ENCODE data around the gene SAE1. TPM values are rescaled to one million over a fixed set of nuclear protein-coding genes. Genes with fewer than 3 reads are reported as not detected.
"Not testable (repeated sequence)": the region's sequence is repeated elsewhere in the genome, so short reads cannot be mapped to it uniquely, and the experiment has no call there.

The SAE1 gene
- 96.8 and 131 TPM in 2 replicates for total RNA-seq

DNA sequence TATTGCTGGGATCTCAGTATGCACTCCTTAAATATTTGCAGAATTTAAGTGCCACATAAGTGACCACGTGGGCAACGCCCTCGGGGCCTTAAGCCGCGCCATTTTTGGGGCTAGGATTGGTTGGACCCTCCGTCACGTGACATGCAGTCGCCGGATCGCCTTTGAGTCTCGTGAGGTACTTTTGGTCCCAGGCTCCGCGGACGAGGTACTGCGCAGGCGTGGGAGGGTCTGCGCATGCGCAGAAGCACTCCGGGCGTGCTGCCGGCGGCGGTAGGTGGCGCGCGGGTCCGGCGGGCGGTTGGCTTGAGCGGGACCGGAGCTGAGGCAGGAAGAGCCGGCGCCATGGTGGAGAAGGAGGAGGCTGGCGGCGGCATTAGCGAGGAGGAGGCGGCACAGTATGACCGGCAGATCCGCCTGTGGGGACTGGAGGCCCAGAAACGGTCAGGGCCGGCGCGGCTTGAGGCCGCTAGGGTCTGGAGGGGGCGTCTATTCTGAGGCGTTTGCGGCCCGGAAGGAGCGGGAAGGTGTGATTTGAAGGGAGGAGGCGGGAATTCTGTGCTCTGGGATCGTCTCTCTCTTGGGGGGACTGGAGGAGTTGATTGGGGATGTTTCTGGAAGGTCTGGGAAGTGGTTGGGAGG, at the start of gene SAE1:
SAE1 (plus strand) TSS at position 247 of the 639 bp plus-strand sequence; CDS start at position 343, 96 bp downstream.
- DNase-seq (ENCODE audit: low read depth in 2 of 2) = peak; percentile 99

DNA sequence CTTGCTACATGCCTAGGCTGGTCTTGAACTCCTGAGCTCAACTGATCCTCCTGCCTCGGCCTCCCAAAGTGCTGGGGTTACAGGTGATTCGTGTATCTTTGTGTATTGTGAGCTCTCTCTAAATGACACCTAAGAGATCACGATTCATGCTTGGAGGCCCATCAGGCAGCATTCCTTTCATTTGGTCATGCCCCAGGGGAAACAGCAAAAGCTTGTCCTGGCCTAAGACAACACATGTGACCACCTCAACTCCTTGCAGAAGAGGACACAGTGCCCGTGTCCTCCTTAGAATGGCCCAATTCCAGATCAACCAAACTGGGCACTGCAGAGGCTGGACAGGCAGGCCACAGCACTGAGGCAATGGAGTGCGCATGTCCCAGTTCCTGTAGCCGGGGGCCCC, 49.5 kb upstream of the SAE1 start:
- no peak for DNase-seq (ENCODE audit: low read depth in 2 of 2)

DNA sequence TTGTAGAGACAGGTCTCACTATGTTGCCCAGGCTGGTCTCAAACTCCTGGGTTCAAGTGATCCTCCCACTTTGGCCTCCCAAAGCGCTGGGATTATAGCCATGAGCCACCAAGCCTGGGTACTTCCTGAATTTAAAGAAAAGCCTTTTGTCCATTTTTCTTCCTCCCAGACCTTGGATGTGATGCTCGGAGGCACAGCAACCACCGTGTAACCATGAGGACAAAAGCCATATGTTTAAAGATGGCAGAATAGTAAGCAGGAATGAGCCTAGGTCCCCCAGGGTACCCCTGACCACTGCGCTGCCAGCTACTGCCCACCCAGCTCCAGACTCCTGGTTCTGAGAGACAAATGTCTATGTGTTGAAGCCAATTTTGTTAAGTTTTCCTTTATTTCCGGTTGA, 48.1 kb upstream of the SAE1 start:
- no peak for DNase-seq (ENCODE audit: low read depth in 2 of 2)

DNA sequence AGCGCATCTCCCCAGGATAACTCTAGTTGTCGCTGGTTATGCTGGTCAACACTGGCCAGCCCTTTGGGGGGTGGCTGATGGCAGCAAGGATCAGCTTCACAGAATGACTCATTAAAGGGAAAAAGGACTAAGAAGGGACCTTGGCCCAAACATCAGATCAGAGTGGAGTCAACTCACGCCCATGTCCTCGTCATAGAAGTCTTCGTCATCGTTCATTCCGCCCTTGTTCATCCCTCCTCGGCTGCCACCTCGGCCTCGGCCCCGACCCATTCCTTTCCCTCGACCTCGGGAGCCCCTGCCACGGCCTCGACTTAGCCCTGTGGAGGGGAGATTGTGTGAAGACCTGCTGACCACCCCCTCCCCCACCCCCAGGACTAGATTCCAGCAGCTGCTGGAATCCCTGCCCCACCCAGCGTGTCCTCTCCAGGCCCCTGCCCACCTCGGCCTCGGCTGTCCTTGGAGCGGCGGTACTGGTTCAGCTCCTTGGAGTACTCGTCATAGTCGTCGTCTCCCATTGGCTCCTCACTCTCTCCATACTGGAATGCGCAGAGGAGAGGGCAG, 45.7 kb upstream of the SAE1 start:
- no peak for DNase-seq (ENCODE audit: low read depth in 2 of 2)

DNA sequence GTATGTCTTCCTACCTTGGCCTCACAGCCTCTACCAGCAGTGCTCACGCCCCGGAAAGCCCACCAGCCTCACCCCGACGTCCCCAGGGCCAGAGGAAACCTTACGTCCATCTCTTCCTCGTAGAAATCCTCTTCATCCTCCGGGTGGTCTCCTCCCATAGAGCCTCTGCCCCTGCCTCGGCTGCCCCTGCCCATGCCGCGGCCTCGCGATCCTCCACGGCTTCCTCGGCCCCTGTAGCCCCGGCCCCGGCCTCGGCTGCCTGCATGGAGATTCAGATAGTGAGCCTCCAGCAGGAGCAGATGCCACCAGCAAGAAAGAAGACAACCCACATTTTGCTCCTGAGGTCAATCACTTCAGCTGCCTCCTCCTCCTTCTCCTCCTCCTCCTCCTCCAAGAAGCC, 44.4 kb upstream of the SAE1 start:
- DNase-seq (ENCODE audit: low read depth in 2 of 2) = no peak

DNA sequence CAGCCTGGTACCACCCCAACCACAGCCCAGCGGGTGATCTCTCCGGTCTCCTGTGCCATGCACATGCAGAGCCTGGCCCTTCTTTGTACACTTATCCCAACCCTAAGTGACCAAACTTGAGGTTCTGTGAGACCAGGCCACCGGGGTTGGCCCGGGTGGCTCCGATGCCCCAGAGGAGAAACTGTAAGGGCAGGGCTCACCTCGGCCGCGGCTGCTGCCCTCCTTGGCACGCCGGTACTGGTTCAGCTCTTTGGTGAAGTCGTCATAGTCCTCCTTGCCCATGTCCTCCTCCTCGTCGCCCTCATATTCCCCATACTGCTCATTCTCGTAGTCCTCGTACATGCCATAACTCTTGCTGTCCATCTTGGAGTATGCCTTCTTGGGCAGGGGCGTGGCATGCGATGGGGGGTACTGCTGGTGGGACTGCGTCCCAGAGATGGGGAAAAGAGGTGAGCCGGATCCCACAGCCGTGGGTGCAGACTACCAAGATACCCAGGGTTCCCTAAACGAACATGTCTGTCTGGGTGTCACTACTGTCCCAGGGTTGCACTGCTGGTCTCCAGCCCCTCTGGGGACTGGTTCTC, 40.8 kb upstream of the SAE1 start:
- DNase-seq (ENCODE audit: low read depth in 2 of 2) = no peak

DNA sequence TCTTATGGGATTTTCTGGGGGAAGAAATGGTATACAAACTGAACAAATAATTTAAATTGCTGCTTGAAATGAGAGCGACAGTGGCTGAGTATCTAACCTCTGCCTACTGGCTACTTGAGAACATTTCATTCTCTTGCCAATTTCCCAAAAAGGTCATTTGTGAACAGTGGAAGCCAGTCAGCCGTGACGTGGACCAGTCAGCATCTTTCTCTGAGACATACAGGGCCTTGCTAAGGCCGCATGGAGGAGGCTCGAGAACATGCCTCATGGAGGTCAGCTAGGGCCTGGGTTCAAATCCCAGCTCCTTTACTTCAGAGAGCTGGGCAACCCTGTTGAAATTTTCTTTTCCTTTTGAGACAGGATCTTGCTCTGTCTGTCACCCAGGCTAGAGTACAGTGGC, 37.4 kb upstream of the SAE1 start:
- DNase-seq (ENCODE audit: low read depth in 2 of 2) = no peak

DNA sequence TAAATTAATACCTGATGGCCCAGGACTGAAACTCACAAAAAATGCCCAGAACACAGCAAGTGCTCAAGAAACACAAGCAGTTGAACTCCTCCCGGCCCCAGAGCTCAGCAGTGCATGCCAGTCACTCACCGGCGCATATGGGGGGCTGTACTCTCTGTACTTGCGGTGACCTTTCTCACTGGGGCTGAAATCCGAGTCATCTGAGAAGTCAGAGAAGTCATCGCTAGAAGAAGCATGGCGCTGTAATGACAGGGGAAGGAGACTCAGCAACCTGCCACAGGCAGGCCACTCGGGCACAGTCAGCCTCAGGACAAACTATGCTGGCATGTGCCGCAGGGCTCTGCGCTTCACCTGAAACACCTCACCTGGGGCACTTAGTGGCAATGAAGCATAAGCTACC, 36.8 kb upstream of the SAE1 start:
- DNase-seq (ENCODE audit: low read depth in 2 of 2) = no peak

DNA sequence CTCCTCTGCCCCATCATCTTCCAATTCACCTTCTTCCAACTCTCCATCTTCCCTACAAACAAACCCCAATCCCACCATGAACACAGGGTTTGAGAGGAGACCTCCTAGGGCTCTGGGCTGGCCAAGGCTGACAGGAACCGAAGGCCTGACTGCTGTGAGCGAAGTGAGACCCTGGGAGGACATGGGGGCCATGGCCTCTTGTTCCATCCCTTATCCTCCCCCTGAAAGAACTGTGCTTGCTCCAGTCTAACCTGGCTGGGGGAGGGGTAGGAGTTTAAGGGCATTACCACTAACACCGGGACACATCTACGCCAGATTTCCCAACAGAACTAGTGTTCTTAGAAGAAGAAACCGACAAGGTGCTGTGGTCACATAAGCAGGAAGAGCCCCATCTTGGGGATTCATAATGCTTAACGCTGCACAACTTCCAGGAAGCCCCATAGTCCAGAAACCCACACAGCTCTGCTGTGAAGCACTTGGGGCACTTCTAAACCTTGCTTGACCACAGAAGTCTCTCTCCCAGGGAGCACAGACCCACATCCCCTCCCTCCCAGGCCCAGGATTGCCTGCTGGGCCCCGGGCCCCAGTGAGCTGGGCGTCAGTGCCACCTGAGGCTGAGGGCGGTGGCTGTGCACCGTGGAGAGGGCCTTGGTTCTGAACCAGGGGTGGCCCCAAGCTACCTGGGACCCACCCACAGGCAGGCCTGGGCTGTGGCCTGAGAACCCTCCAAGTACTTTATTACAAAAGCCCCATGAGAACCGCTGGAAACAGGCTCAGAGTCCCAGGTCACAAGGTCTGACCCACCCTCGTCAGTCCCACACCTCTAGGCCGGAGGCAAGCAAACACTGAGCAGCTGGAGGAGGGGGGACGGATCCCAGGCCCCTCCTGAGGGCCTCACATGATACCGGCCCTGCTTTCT, 35.8 kb upstream of the SAE1 start:
- no peak for DNase-seq (ENCODE audit: low read depth in 2 of 2)

DNA sequence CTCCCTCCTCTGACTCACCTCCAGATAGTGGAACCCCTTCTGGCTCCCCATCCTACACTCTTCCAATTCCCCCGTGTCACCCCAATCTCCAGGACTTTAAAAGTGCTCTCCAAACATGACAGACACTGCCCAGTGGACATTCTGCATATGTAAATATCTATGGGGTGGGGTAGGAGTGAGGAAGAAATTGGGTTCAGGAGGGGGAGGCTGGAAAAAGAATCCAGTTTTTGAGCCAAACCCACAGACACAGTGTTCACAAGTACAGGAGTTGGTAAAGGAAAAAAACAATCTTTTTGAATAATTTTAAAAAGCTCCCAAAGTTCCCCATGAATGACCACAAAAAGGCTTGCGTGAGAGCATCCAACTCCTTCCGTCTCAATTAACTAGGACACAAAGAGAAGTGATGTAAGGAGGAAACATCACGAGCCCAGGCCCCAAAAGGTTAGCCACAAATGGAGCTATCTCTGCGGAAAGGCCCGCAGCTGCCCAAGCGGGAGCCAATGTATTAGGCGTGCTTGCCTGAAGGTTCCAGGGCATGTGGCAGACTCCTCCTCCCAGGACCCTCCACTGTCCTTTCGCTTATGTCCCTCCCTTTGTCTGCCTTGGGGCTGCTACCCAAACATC, 35.0 kb upstream of the SAE1 start:
- DNase-seq (ENCODE audit: low read depth in 2 of 2) = no peak

DNA sequence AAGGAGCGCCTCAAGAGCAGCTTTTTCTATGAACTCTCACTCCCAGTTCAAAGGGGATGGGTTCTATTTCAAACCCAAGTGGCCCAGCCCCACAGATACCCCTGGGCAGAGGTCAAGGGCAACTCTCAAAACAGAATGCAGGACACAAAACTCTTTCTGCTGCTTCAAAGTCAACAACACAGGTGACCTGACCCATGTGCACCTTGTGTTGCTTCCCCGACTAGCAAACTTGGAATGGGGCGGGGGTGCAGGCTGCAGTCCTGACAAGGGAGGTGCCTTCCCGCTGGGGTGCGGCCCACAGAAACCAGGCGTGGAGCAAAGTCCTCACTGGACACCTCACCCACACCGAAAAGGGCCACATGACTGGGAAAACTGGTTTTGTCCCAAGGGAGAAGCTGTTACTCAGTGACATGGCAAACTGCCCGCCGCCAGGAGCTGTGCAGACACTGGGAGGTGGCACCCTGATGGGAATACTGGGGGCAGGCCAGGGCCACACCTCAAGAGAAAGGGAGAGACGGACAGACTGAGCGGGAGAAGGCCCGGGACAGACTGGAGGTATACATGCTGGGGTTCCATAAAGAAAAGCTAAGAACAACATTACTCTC, 34.4 kb upstream of the SAE1 start:
- DNase-seq (ENCODE audit: low read depth in 2 of 2) = no peak

DNA sequence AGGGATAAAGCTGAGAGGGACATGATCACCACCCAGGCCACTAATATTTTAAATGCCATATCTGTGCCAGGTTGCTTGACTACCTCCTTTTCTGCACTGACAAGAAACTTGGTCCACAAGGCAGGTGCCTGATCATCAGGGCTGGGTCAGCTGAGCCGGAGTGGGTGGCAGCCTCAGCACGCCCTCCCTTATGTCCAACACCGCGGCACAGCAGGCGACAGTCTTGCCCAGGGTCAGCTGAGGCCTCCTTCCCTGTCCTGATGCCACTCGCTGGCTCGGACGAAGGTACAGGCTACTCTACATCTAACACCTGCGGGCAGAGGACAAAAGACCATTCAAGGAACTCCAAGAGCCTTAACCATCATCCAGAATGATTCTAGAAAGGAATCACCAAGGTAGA, 33.9 kb upstream of the SAE1 start:
- DNase-seq (ENCODE audit: low read depth in 2 of 2) = no peak

DNA sequence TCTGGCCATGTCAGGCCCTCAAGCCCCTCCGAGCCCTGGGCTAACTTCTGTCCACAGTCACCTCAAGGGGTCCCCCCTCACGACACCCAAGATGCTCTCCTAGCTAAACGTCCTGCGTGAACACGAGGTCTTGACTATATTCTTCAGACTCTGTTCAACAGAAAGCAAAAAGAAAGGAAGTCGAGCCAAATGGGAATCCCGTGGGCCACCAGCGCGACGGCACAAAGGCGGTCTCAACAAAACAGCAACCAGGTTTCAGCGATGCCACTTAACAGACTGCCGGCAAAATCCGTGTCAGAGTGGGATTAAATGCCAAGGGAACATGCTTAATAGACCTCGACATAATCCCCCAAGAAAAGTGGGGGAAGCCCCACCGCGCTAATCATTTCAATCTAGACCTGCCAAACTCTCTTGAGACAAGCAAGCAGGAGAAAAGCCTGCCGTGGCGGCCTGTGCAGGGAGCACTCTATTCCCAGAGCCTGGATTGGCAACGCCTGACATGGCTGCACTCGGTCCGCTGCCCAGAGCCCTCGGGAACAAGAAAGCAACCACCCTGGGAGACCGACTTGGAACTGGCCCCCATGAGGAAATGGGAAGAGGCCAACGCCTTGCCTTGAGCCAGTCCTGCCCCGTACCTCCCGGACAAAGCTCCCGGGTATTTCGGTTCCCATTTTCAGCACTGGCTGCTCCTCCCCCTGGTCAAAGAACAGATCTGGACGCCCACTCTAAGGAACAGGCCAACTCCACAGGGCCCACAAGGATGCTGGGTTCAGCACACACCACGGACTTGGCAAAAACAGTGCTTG, 33.0 kb upstream of the SAE1 start:
- no peak for DNase-seq (ENCODE audit: low read depth in 2 of 2)

DNA sequence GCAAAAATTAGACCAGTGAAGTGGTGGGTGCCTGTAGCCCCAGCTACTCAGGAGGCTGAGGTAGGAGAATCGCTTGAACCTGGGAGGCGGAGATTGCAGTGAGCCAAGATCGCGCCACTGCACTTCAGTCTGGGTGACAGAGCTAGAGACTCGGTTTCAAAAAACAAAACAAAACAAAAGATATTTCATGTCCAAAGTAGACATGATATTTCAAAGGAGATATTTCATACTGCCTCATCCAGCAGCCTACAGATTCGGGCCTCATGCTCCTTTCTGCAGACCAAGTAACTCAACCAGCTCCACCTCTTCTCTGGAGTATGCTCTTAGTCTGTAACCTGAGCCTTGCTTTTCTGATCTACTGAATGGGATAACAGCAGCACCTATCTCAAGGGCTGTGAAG, 32.0 kb upstream of the SAE1 start:
- DNase-seq (ENCODE audit: low read depth in 2 of 2) = no peak

DNA sequence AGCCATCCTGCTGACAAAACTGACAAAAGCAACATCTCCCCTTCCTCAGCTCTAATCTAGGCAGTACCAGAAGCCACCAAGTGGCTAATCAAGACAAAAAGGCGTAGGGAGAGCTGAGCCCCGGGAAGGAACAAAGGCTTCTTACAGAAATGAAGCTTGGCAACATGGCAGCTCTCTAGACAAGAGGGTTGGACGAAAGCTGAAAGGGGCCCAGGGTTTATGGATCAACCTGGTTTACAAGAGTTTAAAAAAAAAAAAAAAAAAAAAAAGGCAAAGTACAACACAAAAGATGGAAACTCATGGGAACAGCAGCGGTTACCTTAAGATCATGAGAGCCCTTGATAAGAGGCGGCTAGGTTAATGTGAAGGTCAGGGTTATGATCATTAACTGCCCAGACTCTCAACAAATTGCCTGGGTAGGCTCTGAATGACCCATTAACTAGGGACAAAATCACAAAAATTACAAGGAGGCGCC, 31.0 kb upstream of the SAE1 start:
- DNase-seq (ENCODE audit: low read depth in 2 of 2) = no peak

DNA sequence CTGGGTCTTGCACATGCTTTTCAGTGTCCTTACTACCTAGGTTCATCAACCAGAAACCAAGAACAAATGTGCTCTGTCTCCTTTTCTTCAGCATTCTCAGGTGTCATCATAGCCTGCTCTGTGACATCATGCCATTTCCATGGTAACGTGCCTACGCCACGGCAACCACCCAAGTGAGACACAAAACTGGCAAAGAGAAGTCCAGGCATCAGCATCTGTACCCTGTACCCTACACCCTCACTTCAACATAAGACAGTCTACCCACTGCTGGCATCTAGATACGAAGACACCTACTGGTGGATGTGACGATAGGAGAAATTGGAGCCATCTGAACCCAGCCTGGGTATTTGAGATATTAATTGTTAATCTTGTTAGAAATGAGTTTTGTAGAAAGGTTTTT, 30.3 kb upstream of the SAE1 start:
- no peak for DNase-seq (ENCODE audit: low read depth in 2 of 2)

DNA sequence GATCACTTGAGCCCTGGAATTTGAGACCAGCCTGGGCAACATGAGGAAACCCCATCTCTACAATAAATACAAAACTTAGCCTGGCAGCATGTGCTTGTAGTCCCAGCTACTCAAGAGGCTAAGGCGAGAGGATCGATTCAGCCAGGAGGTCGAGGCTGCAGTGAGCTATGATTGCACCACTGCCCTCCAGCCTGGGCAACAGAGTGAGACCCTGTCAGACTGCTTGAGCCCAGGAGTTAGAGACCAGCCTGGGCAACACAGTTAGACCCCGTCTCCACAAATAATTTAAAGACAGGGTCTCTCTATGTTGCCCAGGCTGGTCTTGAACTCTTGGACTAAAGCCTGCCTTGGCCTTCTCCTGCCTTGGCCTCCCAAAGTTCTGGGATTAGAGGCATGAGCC, 29.5 kb upstream of the SAE1 start:
- DNase-seq (ENCODE audit: low read depth in 2 of 2) = not testable (repeated sequence)

DNA sequence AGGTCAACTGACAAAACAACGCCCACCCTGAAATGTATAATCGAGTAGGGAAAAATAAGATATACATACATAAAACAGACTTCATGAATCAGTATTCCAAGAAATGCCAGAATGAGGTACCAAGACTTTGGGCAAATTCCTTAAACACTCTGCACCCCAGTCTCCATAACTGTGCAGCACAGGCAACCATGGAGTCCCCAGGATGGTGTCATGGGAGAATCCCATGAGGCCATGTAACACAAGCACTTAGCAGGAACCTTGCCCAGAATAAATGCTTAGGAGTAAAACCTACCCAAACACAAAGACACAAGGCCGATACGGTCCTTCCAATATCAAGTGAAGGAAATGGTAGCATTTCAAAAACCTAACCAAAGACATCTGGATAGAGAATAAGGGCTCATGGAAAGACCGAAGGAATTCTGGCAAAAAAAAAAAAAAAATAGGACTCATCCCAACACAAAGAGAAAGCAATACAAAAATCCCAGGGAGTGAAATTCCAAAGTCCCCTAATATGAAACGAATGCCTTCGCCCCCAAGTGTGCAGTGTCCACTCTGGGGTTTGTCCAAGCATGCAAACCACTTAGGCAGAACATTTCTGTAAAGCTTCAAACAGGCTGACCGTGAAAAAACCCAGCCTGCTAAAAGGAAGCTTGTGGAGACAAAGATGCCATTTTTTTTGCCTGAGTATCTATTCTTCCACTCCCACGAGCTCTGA, 28.1 kb upstream of the SAE1 start:
- DNase-seq (ENCODE audit: low read depth in 2 of 2) = no peak

DNA sequence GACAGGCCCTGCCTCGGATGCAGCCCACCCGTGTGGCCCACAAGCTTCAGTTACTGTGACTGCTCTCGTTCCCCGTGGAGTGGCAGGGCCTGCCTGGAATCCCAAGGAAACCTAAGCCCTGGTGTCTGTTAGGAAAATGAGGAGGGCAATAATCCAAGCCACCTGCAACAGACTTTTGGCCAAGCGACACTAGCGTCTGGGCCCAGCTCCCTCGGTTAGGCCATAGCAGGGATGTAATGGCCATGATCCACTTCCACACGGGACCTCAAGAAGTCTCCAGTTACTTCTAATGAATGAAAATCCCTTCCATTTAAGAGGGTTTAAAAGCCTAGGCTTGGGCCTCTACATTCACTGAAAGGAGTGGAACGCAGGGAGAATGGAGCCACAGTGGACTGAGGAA, 26.0 kb upstream of the SAE1 start:
- DNase-seq (ENCODE audit: low read depth in 2 of 2) = no peak

DNA sequence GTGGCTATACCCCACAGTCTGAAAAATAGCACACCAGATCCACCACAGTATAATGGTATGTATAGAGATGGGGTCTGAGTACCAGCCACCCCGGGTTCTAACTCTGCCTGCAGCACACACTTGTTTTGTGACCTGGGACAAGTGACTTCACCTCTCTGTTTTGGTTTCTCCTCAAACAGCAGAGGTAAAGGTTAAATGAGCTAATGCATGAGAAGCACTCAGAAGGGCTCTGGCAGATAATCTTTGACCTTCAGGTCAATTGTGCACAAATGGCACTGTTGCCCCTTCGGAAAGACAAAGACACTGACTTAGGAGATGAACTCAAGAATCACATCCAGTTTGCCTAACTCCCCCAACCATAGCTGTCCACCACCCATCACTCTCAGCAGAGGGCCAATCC, 24.8 kb upstream of the SAE1 start:
- DNase-seq (ENCODE audit: low read depth in 2 of 2) = no peak
